MCF 10A (cell line): ENCODE measurements around the gene ARMS2. TPM values are rescaled to one million over a fixed set of nuclear protein-coding genes. Genes with fewer than 3 reads are reported as not detected.

ENCODE experiments used
- BruUV-seq: library from RNA; stranded (reverse); fragments of 400-500 nt; replicated peaks from 2 replicates; lab custom pipeline; 2021; lab: Mats Ljungman, UMichigan
- CTCF ChIA-PET: fragments of 300-600 bp; sonication (Branson Sonifier 250); formaldehyde crosslinking; extraction: SDS; loops from one replicate; lab custom pipeline; 2021; ENCODE audit warnings: antibody characterized with exemption, inconsistent platforms; lab: Yijun Ruan, JAX
- POLR2A ChIA-PET: fragments of 300-600, 350-650 bp; sonication (Branson Sonifier 250); formaldehyde crosslinking; extraction: SDS; loops from one replicate; lab custom pipeline; 2020; ENCODE audit warnings: antibody characterized with exemption, inconsistent platforms; lab: Yijun Ruan, JAX
- DNase-seq: peaks from one replicate; pipeline ENCODE4 v3.0.0-alpha.2; 2018; ENCODE audit not compliant: unreplicated experiment
- H3K27ac Mint-ChIP-seq: one replicate; pipeline ENCODE4 v1.8.0; 2022; ENCODE audit warnings: mild to moderate bottlenecking, low read depth, mixed read lengths; ENCODE audit not compliant: unreplicated experiment
- H3K27me3 Mint-ChIP-seq: one replicate; pipeline ENCODE4 v1.8.0; 2022; ENCODE audit warnings: mixed read lengths; ENCODE audit not compliant: insufficient read depth, unreplicated experiment
- H3K36me3 Mint-ChIP-seq: one replicate; pipeline ENCODE4 v1.8.0; 2022; ENCODE audit warnings: mild to moderate bottlenecking, moderate library complexity, mixed read lengths; ENCODE audit not compliant: insufficient read depth, unreplicated experiment
- H3K4me1 Mint-ChIP-seq: one replicate; pipeline ENCODE4 v1.8.0; 2022; ENCODE audit warnings: mixed read lengths; ENCODE audit not compliant: insufficient read depth, unreplicated experiment
- H3K4me3 Mint-ChIP-seq: one replicate; pipeline ENCODE4 v1.8.0; 2022; ENCODE audit warnings: mild to moderate bottlenecking, moderate library complexity, mixed read lengths; ENCODE audit not compliant: unreplicated experiment
- H3K9me3 Mint-ChIP-seq: one replicate; pipeline ENCODE4 v1.8.0; 2022; ENCODE audit warnings: mixed read lengths; ENCODE audit not compliant: unreplicated experiment
- CTCF ChIP-seq: fragments of 200-600 bp; IDR thresholded peaks from one replicate; pipeline ENCODE4 v1.8.0; 2022; ENCODE audit warnings: antibody characterized with exemption, mild to moderate bottlenecking; ENCODE audit not compliant: unreplicated experiment
- intact Hi-C: fragments of 100-400 bp; cut with micrococcal nuclease; formaldehyde crosslinking; loops from 2 replicates; pipeline ENCODE4 v1.14.1; 2022
- total RNA-seq: library from RNA; stranded (reverse); gene quantifications from 2 replicates; pipeline ENCODE4 v1.2.3, GENCODE V29; 2022

The ARMS2 gene
- total RNA-seq, 1 experiment from 2014 or later: not detected

DNA sequence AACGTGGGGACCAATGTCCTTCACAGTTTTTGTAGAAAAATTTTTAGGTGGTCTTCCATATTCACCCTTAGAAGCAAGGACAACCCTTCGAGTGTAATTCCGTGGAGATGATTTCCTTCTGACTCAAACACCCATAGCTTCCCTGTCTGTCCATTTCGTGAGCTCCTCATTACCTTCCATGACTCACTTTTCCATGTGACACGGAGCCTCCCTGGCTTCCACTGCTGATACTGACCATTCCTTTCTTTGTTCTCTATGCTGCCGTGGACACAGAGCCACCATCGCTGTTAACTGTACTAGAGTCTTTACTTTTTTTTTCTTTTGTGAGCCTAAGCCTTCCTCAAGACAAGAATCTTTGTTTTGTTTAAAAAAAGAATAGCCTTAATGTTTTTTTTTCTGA lies 12.5 kb upstream of the ARMS2 start:
- Mint-ChIP-seq H3K4me3 (peak overlapping the region; percentile 43), H3K27ac (peak overlapping the region; percentile 85), H3K27me3 (no peaks in the 10 kb centered on the region), H3K36me3 (peaks cover 16% of the 10 kb centered on the region), H3K9me3 (no peaks in the 10 kb centered on the region), H3K4me1 (peaks cover 14% of the 10 kb centered on the region)
- peak; percentile 74 for DNase-seq
- intact Hi-C loops: no loop called here
- no peak for TF ChIP-seq CTCF
- POLR2A ChIA-PET: interaction anchor here (0.5 to 2.1 kb wide), 15 partner anchors 8 to 179 kb away, joined by 3 to 19 read pairs (median 5); partner anchors contain the start of genes HTRA1 and PLEKHA1
- CTCF ChIA-PET: interaction anchor here (0.8 to 2.7 kb wide), 8 partner anchors 25 to 143 kb away, joined by 3 to 17 read pairs (median 4); no protein-coding TSS in a partner anchor
- BruUV-seq: no TSS peak

DNA sequence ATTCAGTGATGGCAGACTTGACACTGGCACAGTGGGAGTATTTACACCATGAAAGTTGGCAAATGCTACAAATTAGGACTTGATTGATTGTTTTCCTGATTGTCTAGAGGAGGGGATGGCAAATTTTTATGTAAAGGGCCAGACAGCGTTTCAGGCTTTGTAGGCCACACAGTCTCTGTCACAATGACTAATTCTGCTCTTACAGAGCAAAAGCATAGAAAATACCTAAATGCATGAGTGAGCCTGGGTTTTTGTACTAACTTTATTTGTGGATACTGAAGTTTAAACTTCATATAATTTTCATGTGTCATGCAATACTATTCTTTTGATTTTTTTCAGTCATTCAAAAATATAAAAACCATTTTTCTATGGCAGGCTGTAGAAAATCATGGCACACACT lies 9.0 kb upstream of the ARMS2 start:
- ChIA-PET POLR2A (interaction anchor here (1.9 kb wide), 1 partner anchor 24 kb away, joined by 7 read pairs; no protein-coding TSS in a partner anchor), CTCF (interaction anchor here (0.8 to 1.5 kb wide), 2 partner anchors 144 to 196 kb away, joined by 4 read pairs; no protein-coding TSS in a partner anchor)
- TF ChIP-seq CTCF: no peak
- Mint-ChIP-seq H3K36me3 (peaks cover 8% of the 10 kb centered on the region), H3K4me3 (no peak overlapping the region), H3K4me1 (peaks cover 16% of the 10 kb centered on the region), H3K9me3 (no peaks in the 10 kb centered on the region), H3K27ac (no peak overlapping the region), H3K27me3 (no peaks in the 10 kb centered on the region)
- BruUV-seq: no TSS peak
- intact Hi-C loops: no loop called here
- DNase-seq: no peak

DNA sequence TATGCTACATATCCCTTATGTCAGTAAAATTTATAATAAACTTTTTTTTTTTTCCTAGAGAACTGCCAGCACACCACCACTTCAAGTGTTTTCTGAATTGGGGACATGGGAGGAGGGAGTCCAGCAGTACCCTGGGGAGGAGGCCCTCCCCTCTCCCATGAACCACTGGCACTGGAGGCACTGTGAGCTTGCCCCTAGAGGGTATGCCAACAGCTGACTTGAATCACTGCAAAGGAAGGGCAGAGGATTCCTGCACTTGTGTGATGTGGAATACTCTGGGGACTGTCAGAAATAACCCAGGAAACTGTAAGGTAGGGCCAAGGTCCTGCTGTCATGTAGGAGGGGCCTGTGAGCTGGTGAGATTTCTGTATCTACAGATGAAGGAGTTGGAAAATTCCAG lies 8.5 kb upstream of the ARMS2 start:
- Mint-ChIP-seq H3K36me3 (peaks cover 6% of the 10 kb centered on the region), H3K4me3 (no peak overlapping the region), H3K9me3 (no peaks in the 10 kb centered on the region), H3K27me3 (no peaks in the 10 kb centered on the region), H3K4me1 (peaks cover 16% of the 10 kb centered on the region), H3K27ac (no peak overlapping the region)
- DNase-seq: no peak
- ChIA-PET CTCF (interaction anchor here (0.6 to 1.3 kb wide), 5 partner anchors 11 to 196 kb away, joined by 3 to 5 read pairs (median 4); no protein-coding TSS in a partner anchor), POLR2A (interaction anchor here (1.9 kb wide), 1 partner anchor 23 kb away, joined by 7 read pairs; no protein-coding TSS in a partner anchor)
- BruUV-seq: no TSS peak
- no peak for TF ChIP-seq CTCF
- intact Hi-C loops: no loop called here

GRCh38 chr10:122446668-122447423 lies 7.6 kb upstream of the ARMS2 start:
- CTCF ChIA-PET: interaction anchor here (0.6 to 1.3 kb wide), 7 partner anchors 12 to 150 kb away, joined by 3 to 5 read pairs (median 4); no protein-coding TSS in a partner anchor
- Mint-ChIP-seq H3K4me3 (no peak overlapping the region), H3K4me1 (peaks cover 13% of the 10 kb centered on the region), H3K27ac (no peak overlapping the region), H3K36me3 (peaks cover 6% of the 10 kb centered on the region), H3K27me3 (no peaks in the 10 kb centered on the region), H3K9me3 (no peaks in the 10 kb centered on the region)
- no TSS peak for BruUV-seq
- TF ChIP-seq CTCF: no peak
- peak; percentile 53 for DNase-seq
- intact Hi-C loops: no loop called here
- POLR2A ChIA-PET: interaction anchor here (0.6 to 1.9 kb wide), 9 partner anchors 11 to 477 kb away, joined by 3 to 7 read pairs (median 3); no protein-coding TSS in a partner anchor
